GM12878 (cell line): ENCODE data around the gene APCDD1. TPM values are rescaled to one million over a fixed set of nuclear protein-coding genes. Genes with fewer than 3 reads are reported as not detected.

ENCODE experiments used
- ATAC-seq: fragments of 200-7000 bp; cut with Tn5 transposase; 3 replicates; pipeline ENCODE4 v1.9.1; 2020; ENCODE audit warnings: mild to moderate bottlenecking, moderate library complexity
- BruUV-seq: library from RNA; stranded (reverse); fragments of 400-500 nt; replicated peaks from 2 replicates; lab custom pipeline; 2021; lab: Mats Ljungman, UMichigan
- CTCF ChIA-PET: fragments of 300-600 bp; sonication (Branson Sonifier 250); formaldehyde crosslinking; extraction: SDS; loops from one replicate; lab custom pipeline; 2021; ENCODE audit warnings: inconsistent platforms; lab: Yijun Ruan, JAX
- POLR2A ChIA-PET: fragments of 350-600 bp; formaldehyde crosslinking; extraction: SDS; loops from one replicate; lab custom pipeline; 2021; ENCODE audit warnings: inconsistent platforms; lab: Charles Lee
- RAD21 ChIA-PET: fragments of 300-600 bp; sonication (Branson Sonifier 250); formaldehyde crosslinking; loops from one replicate; lab custom pipeline; 2023; ENCODE audit warnings: antibody characterized with exemption; ENCODE audit not compliant: unreplicated experiment; lab: Charles Lee
- SMC1A ChIA-PET: fragments of 300-600 bp; sonication (Branson Sonifier 250); formaldehyde crosslinking; loops from one replicate; lab custom pipeline; 2023; ENCODE audit not compliant: unreplicated experiment, uncharacterized antibody; lab: Charles Lee
- DNase-seq: peaks from one replicate; pipeline ENCODE4 v3.0.0-alpha.2; 2011; ENCODE audit warnings: low read depth, low spot score
- FAIRE-seq: peaks from 3 replicates; lab custom pipeline; 2011; peaks lifted over from hg19 to GRCh38; lab: Jason Lieb, UNC
- H2AFZ ChIP-seq: 2 replicates; pipeline ENCODE4 v1.6.0; 2011; ENCODE audit warnings: low read depth, low read length, control low read depth; ENCODE audit not compliant: control insufficient read depth
- H3K27ac ChIP-seq: 2 replicates; pipeline ENCODE4 v1.5.1; 2011; ENCODE audit warnings: control low read depth; ENCODE audit not compliant: control insufficient read depth, insufficient read depth
- H3K27me3 ChIP-seq, 2 experiments: replicated peaks in 1 of 2; 2 replicates each; pipeline versions ENCODE4 v1.6.0 to v1.6.1; 2011; ENCODE audit warnings: low read length in 1 of 2; ENCODE audit not compliant: control insufficient read depth in 2 of 2, insufficient read depth in 2 of 2
- H3K36me3 ChIP-seq, 2 experiments: 2 replicates each; pipeline ENCODE4 v1.5.1; 2011; ENCODE audit warnings: low read length in 1 of 2; ENCODE audit not compliant: control insufficient read depth in 2 of 2, insufficient read depth in 2 of 2
- H3K4me1 ChIP-seq: 2 replicates; pipeline ENCODE4 v1.6.1; 2011; ENCODE audit warnings: mild to moderate bottlenecking, low read length, moderate library complexity, mixed read lengths; ENCODE audit not compliant: control insufficient read depth, insufficient read depth
- H3K4me2 ChIP-seq: 2 replicates; pipeline ENCODE4 v1.6.0; 2011; ENCODE audit warnings: control low read depth; ENCODE audit not compliant: control insufficient read depth, insufficient read depth
- H3K4me3 ChIP-seq: fragments of 200-600 bp; sonication (generic); 2 replicates; pipeline ENCODE4 v1.5.1; 2016
- H3K79me2 ChIP-seq: 2 replicates; pipeline ENCODE4 v1.6.0; 2011; ENCODE audit warnings: low read length; ENCODE audit not compliant: control insufficient read depth, insufficient read depth
- H3K9ac ChIP-seq: 2 replicates; pipeline ENCODE4 v1.8.0; 2011; ENCODE audit warnings: low read length, control low read depth, mixed read lengths; ENCODE audit not compliant: control insufficient read depth, insufficient read depth
- H3K9me3 ChIP-seq: replicated peaks from 3 replicates; pipeline ENCODE4 v1.5.1; 2011; ENCODE audit warnings: mild to moderate bottlenecking, low read length; ENCODE audit not compliant: control insufficient read depth, insufficient read depth
- H4K20me1 ChIP-seq: 2 replicates; pipeline ENCODE4 v1.6.0; 2011; ENCODE audit not compliant: control insufficient read depth, insufficient read depth
- BACH1 ChIP-seq: fragments of 450-650 bp; IDR thresholded peaks from 2 replicates; pipeline ENCODE4 v1.6.1; 2017; ENCODE audit warnings: mild to moderate bottlenecking, borderline replicate concordance
- CREB1 ChIP-seq: IDR thresholded peaks from 2 replicates; pipeline ENCODE4 v1.6.1; 2012; ENCODE audit warnings: low read depth, mild to moderate bottlenecking, inconsistent platforms
- FOXK2 ChIP-seq: fragments of 450-650 bp; IDR thresholded peaks from 2 replicates; pipeline ENCODE4 v1.6.1; 2017; ENCODE audit warnings: mild to moderate bottlenecking, moderate library complexity
- LARP7 ChIP-seq: fragments of 450-650 bp; IDR thresholded peaks from 2 replicates; pipeline ENCODE4 v1.6.1; 2017; ENCODE audit warnings: mild to moderate bottlenecking
- MEF2A ChIP-seq: IDR thresholded peaks from 2 replicates; pipeline ENCODE4 v1.6.1; 2011; ENCODE audit warnings: low read depth, mild to moderate bottlenecking, low read length, moderate library complexity; ENCODE audit not compliant: insufficient read depth
- MTA3 ChIP-seq: IDR thresholded peaks from 2 replicates; pipeline ENCODE4 v1.6.1; 2012; ENCODE audit warnings: low read length, inconsistent platforms, borderline replicate concordance
- NFIC ChIP-seq: IDR thresholded peaks from 2 replicates; pipeline ENCODE4 v1.6.1; 2012; ENCODE audit warnings: low read depth, mild to moderate bottlenecking, inconsistent platforms, low read length, moderate library complexity
- NKRF ChIP-seq: fragments of 450-650 bp; conservative IDR thresholded peaks from 2 replicates; pipeline ENCODE4 v1.6.1; 2017; ENCODE audit warnings: mild to moderate bottlenecking, moderate library complexity
- POLR2A ChIP-seq: IDR thresholded peaks from 2 replicates; pipeline ENCODE4 v1.6.1; 2011; ENCODE audit warnings: low read depth, mild to moderate bottlenecking, low read length
- POLR2AphosphoS5 ChIP-seq: IDR thresholded peaks from 2 replicates; pipeline ENCODE4 v1.6.1; 2011; ENCODE audit warnings: mild to moderate bottlenecking, low read length, inconsistent platforms
- RELA ChIP-seq: fragments of 450-650 bp; IDR thresholded peaks from 2 replicates; pipeline ENCODE4 v1.8.0; 2014; ENCODE audit warnings: borderline replicate concordance; ENCODE audit not compliant: partially characterized antibody
- TAF1 ChIP-seq: IDR thresholded peaks from 2 replicates; pipeline ENCODE4 v1.6.1; 2011; ENCODE audit warnings: mild to moderate bottlenecking, low read depth, low read length, borderline replicate concordance
- TCF3 ChIP-seq: IDR thresholded peaks from 2 replicates; pipeline ENCODE4 v1.6.1; 2012; ENCODE audit warnings: low read depth, mild to moderate bottlenecking, low read length, borderline replicate concordance; ENCODE audit not compliant: insufficient read depth
- USF2 ChIP-seq: IDR thresholded peaks from 2 replicates; pipeline ENCODE4 v1.6.1; 2011; ENCODE audit warnings: low read depth, low read length, improper control_type of control experiment, borderline replicate concordance
- WGBS: methylation state at CpG from one replicate; pipeline ENCODE4 v1.1.6; 2016; ENCODE audit warnings: low lambda C conversion rate; ENCODE audit not compliant: insufficient replicate concordance, insufficient coverage; ENCODE audit errors: missing lambda C conversion rate; 5-methylcytosine and 5-hydroxymethylcytosine counted together
- in situ Hi-C: fragments of 300-500 bp; cut with MboI; formaldehyde crosslinking; loops from 9 replicates; pipeline ENCODE4 v1.14.3; 2018; ENCODE audit warnings: mixed read lengths
- intact Hi-C: fragments of 100-400 bp; cut with micrococcal nuclease; formaldehyde crosslinking; loops from one replicate; pipeline ENCODE4 v1.14.2; 2022; ENCODE audit not compliant: unreplicated experiment
- polyA plus RNA-seq, 11 experiments: library from polyadenylated mRNA; depleted of rRNA in 4 of 11; unstranded in 6 of 11; stranded (reverse) in 5 of 11; fragments of >200 nt; fragmentation: Nextera tagmentation in 4 of 11; fragmentation: Illumina TruSeq in 1 of 11; extraction: Ambion mirVana in 4 of 11; extraction: Trizol in 1 of 11; gene quantifications; 1 replicate in 1 of 11; 2 replicates in 10 of 11; pipeline versions ENCODE4 v1.2.1 to v1.2.3, GENCODE V29; 2011 to 2016; ENCODE audit warnings: inconsistent platforms in 2 of 11, missing spikeins in 2 of 11, low read depth in 1 of 11
- total RNA-seq, 4 experiments: library from RNA; depleted of rRNA in 3 of 4; stranded (reverse); fragments of >200 nt in 3 of 4; fragmentation: Illumina TruSeq in 1 of 4; extraction: Trizol in 1 of 4; gene quantifications; 2 replicates each; pipeline versions ENCODE4 v1.2.1 to v1.2.3, GENCODE V29; 2013 to 2021

The APCDD1 gene
- total and polyA plus RNA-seq, 10 of the 15 experiments (the other 5 are each of a cell fraction or from before 2014, with no cell fraction given): not detected

- no peak for TF ChIP-seq MTA3
These were observed 29.7 kb upstream of the APCDD1 start (continued) for GRCh38 chr18:10424585-10425307.

GRCh38 chr18:10430677-10431076, 23.8 kb upstream of the APCDD1 start:
- Histone ChIP-seq H3K9me3 (no peaks in the 10 kb centered on the region), H2AFZ (no peak overlapping the region), H4K20me1 (no peaks in the 10 kb centered on the region), H3K27ac (no peak overlapping the region), H3K9ac (no peak overlapping the region), H3K36me3 (no peaks in the 10 kb centered on the region), H3K4me3 (no peak overlapping the region), H3K27me3 (no peaks in the 10 kb centered on the region; a peak in 3 of 4 replicates), H3K79me2 (no peaks in the 10 kb centered on the region)
- SMC1A ChIA-PET: interaction anchor here (1.6 kb wide), 1 partner anchor 11 kb away, joined by 4 read pairs; no protein-coding TSS in a partner anchor
- WGBS: 50% methylated on average over 4 of the region's 4 CpGs
- in situ Hi-C loops: no loop called here
- ATAC-seq: no peak
- intact Hi-C loops: loop anchor here (10.0 kb wide), 1 partner anchor 96 kb away; no protein-coding TSS in a partner anchor
- CTCF ChIA-PET: interaction anchor here (1.3 to 2.1 kb wide), 2 partner anchors 10 to 39 kb away, joined by 3 to 6 read pairs; no protein-coding TSS in a partner anchor
- POLR2A ChIA-PET: no interaction called here
- RAD21 ChIA-PET: no interaction called here
- BruUV-seq: no TSS peak
- TF ChIP-seq TCF3 (no peak), POLR2A (no peak), RELA (no peak), POLR2AphosphoS5 (no peak), NFIC (no peak), USF2 (no peak), CREB1 (no peak), MEF2A (no peak), BACH1 (no peak), FOXK2 (no peak), TAF1 (no peak), NKRF (no peak), LARP7 (no peak)
- TF ChIP-seq, all 136 proteins: peak for 0
- DNase-seq (no peak), FAIRE-seq (no peak)
- Histone ChIP-seq H3K4me2 (no peak overlapping the region), H3K4me1 (no peaks in the 10 kb centered on the region)
